HG02610 (cell line): Measurements from ENCODE around the gene RHOJ.
"Not testable (repeated sequence)": the region's sequence is repeated elsewhere in the genome, so short reads cannot be mapped to it uniquely, and the experiment has no call there.

Experiments used
- ATAC-seq: cut with Tn5 transposase; IDR thresholded peaks from one replicate; pipeline ENCODE4 v1.9.1; 2021; ENCODE audit warnings: mild to moderate bottlenecking, moderate library complexity; ENCODE audit not compliant: unreplicated experiment

Gene RHOJ

DNA sequence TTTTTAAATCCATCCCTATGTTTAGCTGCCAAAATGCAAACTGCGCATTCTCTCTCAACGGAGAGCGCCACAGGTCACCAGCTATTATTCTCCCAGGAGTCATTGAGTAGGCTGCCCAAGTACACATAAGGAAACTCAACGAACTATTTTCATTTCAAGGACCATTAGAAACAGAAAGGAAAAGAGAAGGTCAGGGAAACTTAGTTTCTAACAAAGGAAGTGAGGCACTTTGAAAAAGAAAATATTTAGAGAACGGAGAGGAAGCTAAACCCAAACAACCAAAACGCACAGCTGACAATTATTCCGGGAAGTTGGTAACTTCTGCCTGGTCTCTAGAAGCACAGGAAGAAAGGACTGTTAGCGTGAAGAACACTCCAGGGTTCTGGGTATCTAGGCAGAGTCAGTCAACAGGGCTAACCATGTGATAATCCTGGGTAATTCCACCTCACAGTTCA, 91.0 kb downstream of the RHOJ start:
- no peak for ATAC-seq

DNA sequence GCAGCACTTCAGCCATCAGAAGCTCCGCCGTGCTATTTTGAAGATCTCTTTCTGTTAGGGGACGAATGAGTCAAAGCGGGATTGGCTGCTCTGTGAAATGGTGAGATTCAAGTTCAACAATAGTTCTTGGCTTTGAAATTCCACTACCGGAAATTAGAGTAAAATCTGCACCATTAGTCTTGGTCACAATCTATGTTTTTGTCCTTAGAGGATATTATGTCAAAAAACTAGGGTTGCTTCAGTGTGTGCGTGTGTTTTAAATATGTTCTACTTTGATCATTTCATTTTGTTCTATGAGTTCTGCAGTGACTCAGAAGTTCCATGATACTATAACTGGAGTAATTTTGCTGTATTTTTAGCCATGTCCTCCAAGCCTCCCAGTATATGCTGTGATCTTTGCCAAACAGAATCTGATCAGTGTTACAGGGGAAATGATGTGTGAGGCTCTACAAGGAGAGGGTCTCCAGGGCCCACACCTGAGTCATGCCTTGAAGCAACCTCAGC, 91.9 kb downstream of the RHOJ start:
- no peak for ATAC-seq

DNA sequence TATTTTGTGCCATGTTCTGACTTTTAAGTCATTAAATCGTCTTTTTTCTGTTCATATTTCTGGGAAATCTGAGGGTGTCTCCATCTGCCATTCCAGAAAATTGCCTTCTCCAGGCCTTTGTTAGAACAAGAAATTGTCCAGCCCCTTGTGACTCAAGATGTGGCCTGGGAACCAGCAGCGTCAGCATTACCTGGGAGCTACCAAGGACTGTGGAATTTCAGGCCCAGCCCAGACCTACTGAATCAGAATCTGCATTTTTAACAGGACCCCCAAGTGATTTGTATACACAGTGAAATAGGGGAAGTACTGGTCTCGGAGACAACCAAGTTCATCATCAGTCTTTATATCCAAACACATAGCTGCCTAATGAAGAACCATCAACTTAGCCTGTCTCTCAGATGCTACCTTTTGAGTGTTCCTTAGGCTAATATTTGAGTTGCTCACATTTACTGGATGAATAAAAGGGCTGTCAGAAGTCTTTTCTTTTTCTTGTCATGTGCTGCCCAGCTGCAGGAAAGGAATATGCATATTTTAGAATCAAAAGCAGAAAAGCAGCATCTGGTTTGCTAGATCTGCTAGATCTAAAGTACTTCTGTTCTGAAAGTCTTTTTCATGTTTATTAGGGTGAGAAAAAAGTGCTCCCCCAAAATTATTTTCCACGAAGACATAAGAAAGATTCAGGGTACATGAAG, 93.3 kb downstream of the RHOJ start:
- no peak for ATAC-seq

DNA sequence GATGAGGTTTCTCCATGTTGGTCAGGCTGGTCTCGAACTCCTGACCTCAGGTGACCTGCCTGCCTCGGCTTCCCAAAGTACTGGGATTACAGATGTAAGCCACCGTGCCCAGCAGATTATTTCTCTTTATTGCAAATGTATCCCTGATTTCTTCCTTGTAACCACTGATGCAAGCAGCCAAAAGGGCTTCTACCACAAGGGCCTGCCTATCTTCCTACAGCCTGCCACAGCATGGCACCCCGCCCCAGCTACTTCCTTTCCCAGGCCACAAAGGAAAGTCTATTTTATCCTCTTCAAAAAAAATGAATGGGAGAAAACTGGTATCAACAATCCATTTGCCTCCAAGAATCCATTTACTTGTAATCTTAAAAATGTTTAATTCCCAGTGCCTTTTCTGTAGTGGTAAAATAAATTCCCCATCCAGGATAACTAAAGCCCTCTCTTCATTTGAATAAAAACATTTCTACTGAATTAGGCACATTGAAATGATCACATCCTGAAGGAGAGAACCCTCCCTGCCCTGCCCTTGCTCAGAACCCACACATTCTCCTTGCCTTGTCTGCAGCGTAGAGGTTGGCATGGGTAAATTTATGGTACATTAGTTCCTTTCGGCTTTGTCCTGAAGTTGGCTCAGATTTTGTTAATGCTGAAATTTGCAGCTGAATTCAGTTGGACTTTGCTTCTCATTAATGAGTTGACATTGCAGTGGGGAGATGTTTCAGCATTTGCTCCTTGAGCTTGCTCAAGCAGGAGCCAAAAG, 95.3 kb downstream of the RHOJ start:
- ATAC-seq: no peak

DNA sequence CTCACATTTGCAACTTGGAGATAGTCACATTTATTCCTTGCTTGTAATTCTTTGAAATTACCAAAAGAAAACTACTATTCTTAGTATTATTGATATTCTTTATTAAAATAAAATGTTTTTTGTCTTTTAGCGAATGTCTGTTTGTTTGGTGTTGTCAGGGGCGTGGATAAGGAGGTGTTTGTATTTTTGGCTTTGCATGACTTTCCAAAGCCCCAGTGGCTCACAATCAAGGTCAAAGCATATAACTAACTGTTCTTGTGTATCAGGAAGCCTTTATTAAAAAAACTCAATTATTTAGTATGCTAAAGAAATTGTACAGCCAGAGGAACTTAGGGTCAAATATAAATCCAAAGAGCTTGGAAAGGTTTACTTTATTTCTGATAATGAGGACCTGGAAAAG, 96.6 kb downstream of the RHOJ start:
- ATAC-seq: no peak

DNA sequence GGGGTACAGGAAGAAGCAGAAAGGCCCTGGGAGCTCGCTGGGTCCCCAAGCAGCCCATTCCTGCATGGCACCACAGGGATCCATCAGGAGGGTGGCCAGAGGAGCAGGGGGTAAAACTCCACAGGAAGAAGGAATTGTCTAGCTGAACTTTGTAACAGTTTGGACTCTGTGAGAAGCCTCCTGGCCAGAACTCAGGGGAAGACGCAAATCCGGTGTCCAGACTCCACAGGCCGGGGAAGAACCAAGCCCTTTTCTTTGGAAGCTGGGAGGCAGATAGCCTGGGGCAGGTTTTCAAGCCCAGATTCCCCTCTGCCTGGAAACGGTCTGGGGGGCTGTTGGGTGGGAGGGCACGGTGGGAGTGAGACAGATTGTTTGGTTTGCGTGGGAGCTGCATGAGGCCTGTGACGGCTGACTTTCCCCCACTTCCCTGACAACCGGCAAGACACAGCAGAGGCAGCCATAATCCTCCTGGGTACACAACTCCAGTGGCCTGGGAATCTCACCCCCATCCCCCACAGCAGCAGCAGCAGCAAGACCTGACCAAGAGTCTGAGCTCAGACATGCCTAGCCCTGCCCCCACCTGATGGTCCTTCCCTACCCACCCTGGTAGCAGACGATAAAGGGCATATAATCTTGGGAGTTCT, 97.8 kb downstream of the RHOJ start:
- ATAC-seq: no peak

DNA sequence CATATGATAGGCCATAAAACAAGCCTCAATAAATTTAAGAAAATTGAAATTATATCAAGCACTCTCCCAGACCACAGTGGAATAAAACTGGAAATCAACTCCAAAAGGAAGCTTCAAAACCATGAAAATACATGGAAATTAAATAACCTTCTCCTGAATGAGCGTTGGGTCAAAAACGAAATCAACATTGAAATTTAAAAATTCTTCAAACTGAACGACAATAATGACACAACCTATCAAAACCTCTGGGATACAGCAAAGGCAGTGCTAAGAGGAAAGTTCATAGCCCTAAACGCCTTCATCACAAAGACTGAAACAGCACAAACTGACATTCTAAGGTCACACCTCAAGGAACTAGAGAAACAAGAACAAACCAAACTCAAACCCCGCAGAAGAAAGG, 100.2 kb downstream of the RHOJ start:
- not testable (repeated sequence) for ATAC-seq

DNA sequence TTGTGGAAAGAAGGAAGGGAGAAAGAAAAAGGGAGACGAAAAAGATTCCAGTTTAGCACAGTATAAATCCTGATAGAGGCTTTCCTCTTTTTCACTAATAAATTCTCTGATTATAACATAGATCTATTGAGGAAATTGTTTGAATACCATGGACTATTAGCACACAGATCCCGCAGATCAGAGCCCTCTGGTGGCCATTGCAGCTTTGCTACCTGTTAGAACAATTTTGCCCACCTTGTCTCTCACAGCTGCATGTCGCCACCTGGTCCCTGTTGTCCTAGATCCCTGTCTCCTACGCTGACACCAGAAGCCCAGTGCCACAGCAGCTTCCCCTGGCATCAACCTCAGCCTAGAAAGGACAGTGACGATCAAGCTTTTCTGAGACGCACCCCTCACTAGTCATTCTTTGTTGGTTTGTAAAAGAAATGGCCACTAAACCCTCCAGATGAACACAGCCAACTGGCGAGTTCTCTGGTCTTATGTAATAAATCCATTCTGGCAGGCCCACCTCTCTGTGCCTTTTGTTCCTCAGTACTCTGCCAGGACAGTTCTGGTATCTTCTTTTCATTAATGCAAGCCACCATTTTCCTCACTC, 104.6 kb downstream of the RHOJ start:
- ATAC-seq: no peak

DNA sequence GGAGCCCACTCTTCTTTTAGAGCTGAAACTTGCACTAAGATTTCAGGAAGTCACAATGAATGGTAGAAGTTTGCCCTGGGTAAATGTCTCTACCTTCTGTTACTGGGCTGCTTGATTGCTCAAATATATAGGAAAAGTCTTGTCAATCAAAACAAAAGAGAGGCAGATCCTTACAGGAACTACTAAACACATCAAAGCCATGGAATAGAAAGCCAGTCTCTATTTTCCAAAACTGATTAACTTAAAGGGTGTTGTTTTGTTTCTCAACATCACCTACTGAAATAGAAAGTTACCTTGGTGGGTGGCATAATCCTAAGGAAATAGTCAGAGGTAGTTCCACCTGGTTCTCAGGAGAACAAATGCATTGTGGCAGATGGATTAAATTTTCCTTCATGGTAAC, 114.6 kb downstream of the RHOJ start, which contains the start of gene GPHB5:
Gene GPHB5 (minus strand): TSS at position 101 of the 400 bp plus-strand sequence. CDS start 1,086 bp downstream, outside the sequence.
- no peak for ATAC-seq

DNA sequence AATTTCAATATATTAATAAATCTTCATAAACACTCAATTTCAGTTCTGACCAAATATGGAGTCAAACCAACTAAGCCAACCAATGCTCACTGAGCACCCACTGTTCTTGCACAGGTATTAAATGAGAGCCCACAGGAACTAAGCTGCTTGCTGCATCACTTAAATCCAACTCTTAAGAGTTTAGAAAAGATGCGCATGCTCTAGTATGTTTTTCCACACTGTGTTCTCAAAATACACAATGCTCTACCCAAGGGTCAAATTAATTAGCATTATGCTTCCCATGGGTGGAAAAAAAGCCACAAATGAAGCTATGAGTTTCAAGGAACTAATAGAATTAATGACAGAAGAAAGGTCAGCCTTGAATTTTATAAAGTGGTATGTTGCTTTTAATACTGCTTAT, 118.2 kb downstream of the RHOJ start:
- ATAC-seq: no peak

DNA sequence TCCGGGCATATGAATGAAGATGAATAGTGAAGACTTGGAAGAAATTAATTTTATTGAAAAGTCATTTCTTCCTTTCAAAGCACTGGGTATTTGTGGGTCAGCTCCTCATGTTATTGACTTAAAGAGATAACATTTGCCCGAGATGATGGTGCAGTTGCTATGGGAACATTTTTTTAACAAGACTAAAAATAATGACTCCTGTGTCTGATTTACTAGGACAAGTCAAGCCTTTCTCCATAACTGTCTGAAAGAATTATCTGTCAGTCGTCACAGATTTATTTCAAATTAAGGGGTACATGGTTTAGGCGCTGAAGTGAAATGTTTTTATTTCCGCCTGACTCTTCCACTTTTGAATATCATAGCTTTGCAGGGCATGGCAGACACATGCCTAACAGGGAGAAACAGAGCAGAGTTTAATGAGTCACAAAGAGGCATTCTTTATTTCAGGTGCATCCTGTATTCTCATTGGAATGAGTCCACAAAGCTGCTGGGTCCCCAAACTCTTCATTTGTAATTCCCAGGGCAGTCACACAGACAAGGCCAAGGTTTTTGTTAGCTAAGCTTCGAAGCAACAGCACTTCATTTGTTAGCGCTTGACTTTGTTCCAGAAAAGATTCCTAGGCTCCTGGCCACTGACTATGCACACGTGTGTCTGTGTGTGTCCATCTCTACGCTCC, 118.8 kb downstream of the RHOJ start:
- no peak for ATAC-seq

DNA sequence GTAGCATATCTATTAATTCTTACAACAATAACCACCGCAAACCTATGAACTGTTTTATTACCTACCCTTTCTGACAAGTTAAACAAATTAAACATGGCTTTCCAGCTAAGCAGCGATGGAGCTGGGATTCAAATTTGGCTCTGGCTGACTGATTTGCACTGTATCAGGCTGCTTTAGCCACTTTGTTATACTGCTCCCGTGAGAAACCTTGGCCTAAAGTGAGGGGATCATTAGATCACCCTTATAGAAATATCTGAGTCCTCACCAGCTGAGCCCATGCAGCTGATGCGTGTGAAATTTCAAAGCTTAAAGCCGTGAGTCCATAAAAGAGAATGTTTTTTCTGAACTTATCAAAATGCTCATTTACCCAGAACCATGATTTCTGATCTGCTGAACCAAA, 122.6 kb downstream of the RHOJ start:
- no peak for ATAC-seq

DNA sequence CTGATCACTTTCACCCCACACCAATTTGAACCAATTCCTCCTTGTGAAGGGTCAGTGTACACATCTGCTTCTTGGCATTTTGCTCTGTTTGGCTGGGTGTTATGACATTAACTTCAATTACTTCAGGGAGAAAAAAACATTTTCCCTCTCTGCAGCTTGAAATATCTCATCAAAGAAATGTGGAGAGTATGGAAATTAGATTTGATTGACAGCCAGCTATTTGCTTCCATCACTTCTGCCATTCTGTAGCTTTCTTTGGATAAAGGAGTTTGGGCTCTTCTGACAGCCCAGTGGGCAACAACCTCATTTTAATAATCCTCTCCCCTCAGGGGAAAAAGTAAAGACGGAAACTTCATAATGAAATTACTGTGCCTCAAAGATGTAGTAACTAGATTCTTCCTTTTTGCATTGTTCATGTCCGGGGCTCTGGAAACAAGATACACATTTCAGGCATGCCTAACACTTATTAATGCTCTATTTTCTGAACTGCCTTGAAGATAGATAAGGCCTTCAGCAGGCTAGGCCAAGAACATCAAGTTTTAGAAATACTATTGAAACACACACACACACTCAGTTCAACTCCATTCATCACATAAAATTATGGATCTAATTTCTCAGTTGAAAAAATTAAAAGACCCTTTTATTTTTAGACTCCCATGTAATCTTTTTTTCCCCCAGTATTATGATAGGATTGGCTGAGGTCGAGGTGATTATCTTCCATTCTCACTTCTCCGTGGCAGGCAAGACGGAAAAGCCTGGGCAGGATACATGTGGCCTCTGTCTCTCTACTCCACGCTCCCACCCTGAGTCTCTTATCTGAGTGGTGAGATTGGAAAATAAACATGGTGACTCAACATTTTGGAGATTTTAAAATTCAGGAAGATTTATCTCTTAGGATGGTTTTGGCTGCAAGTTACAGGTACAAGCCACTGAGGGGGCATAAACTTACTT, 124.8 kb downstream of the RHOJ start:
- no peak for ATAC-seq

DNA sequence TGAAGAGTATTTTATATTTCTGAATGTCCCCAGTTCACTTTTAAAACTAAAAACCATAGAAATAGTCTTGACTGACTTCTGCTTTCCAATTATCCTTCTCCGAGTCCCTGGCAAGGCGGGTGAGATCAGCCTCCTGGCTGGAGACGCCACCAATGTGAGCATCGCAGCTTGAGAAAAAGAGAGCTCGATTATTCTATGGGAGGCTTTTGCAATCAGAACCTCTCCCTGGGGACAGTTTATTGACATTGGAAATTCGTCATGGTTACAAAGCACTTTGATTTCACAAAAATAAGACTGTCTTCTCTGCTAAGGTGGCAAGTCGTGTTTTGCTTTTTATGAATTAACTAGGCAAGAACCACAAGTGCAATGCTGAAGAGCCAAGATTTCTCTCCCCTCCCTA, 138.1 kb downstream of the RHOJ start:
- ATAC-seq: no peak
